Panc1 (cell line): ENCODE results near the gene EFCC1. TPM values are rescaled to one million over a fixed set of nuclear protein-coding genes. Genes with fewer than 3 reads are reported as not detected.

Experiments used
- ATAC-seq: fragments of 200-7000 bp; cut with Tn5 transposase; 2 replicates; pipeline ENCODE4 v1.9.1; 2020; ENCODE audit warnings: mild to moderate bottlenecking, moderate library complexity
- BruUV-seq: library from RNA; stranded (reverse); fragments of 400-500 nt; replicated peaks from 2 replicates; lab custom pipeline; 2021; lab: Mats Ljungman, UMichigan
- CTCF ChIA-PET: fragments of 300-600 bp; sonication (Branson Sonifier 250); formaldehyde crosslinking; loops from one replicate; lab custom pipeline; 2022; ENCODE audit warnings: antibody characterized with exemption; lab: Charles Lee
- POLR2A ChIA-PET: fragments of 300-600 bp; sonication (Branson Sonifier 250); formaldehyde crosslinking; loops from one replicate; lab custom pipeline; 2022; ENCODE audit warnings: antibody characterized with exemption; lab: Charles Lee
- DNase-seq: peaks from one replicate; pipeline ENCODE4 v3.0.0-alpha.2; 2010; ENCODE audit warnings: low read depth, low spot score
- H3K27ac ChIP-seq: 2 replicates; pipeline ENCODE4 v1.5.1; 2011; ENCODE audit warnings: mild to moderate bottlenecking, low read length, inconsistent platforms
- H3K27me3 ChIP-seq: fragments of 200-500 bp; sonication (Bioruptor generic); 2 replicates; pipeline ENCODE4 v1.6.0; 2014; ENCODE audit warnings: low read length, inconsistent platforms; ENCODE audit not compliant: control insufficient read depth, insufficient read depth
- H3K36me3 ChIP-seq: fragments of 200-500 bp; sonication (Bioruptor generic); 2 replicates; pipeline ENCODE4 v1.5.1; 2014; ENCODE audit warnings: inconsistent platforms, mild to moderate bottlenecking, low read length, moderate library complexity; ENCODE audit not compliant: control insufficient read depth, insufficient read depth
- H3K4me1 ChIP-seq: 2 replicates; pipeline ENCODE4 v1.5.1; 2011; ENCODE audit warnings: inconsistent platforms, mild to moderate bottlenecking, low read length, moderate library complexity; ENCODE audit not compliant: control insufficient read depth, insufficient read depth
- H3K4me3 ChIP-seq, 2 experiments: 2 replicates each; pipeline ENCODE4 v1.5.1; 2011 to 2012; ENCODE audit warnings: low read depth in 2 of 2, low read length in 2 of 2, mild to moderate bottlenecking in 2 of 2, inconsistent platforms in 1 of 2, moderate library complexity in 1 of 2
- H3K9me3 ChIP-seq: fragments of 200-500 bp; sonication (Bioruptor generic); 2 replicates; pipeline ENCODE4 v1.5.1; 2014; ENCODE audit warnings: low read depth, mild to moderate bottlenecking, inconsistent platforms, low read length, moderate library complexity; ENCODE audit not compliant: control insufficient read depth, insufficient read depth
- CTCF ChIP-seq: fragments of 450-650 bp; IDR thresholded peaks from 2 replicates; pipeline ENCODE4 v1.5.1; 2017; ENCODE audit warnings: mild to moderate bottlenecking
- POLR2AphosphoS5 ChIP-seq: IDR thresholded peaks from 2 replicates; pipeline ENCODE4 v1.6.1; 2012; ENCODE audit warnings: mild to moderate bottlenecking, low read depth, low read length, moderate library complexity
- REST ChIP-seq, 2 experiments: IDR thresholded peaks; 2 replicates each; pipeline ENCODE4 v1.6.1; 2011 to 2012; ENCODE audit warnings: low read depth in 2 of 2, control low read depth in 1 of 2, low read length in 1 of 2, mild to moderate bottlenecking in 1 of 2, moderate library complexity in 1 of 2; ENCODE audit not compliant: insufficient read depth in 1 of 2
- SIN3A ChIP-seq: IDR thresholded peaks from 2 replicates; pipeline ENCODE4 v1.6.1; 2012; ENCODE audit warnings: low read depth, mild to moderate bottlenecking, low read length, moderate library complexity, borderline replicate concordance; ENCODE audit not compliant: insufficient read depth
- TCF7L2 ChIP-seq: IDR thresholded peaks from 2 replicates; pipeline ENCODE4 v1.6.1; 2011; ENCODE audit warnings: mild to moderate bottlenecking, low read depth, low read length, inconsistent platforms
- in situ Hi-C: cut with HindIII; loops from 2 replicates; pipeline ENCODE4 v1.10.0; 2016; ENCODE audit warnings: low sequenced_read_pairs, low pct_unique_long_range_greater_than_20kb
- intact Hi-C: fragments of 100-400 bp; cut with micrococcal nuclease; formaldehyde crosslinking; loops from one replicate; pipeline ENCODE4 v1.10.0; 2022; ENCODE audit not compliant: unreplicated experiment
- total RNA-seq: library from RNA; stranded (reverse); gene quantifications from one replicate; pipeline ENCODE4 v1.2.1, GENCODE V29; 2021; ENCODE audit not compliant: unreplicated experiment

Gene EFCC1
- total RNA-seq, 1 experiment from 2014 or later, result 0.15 TPM

GRCh38 chr3:129021140-129021551, 20.0 kb downstream of the EFCC1 start:
- Histone ChIP-seq H3K27me3 (no peaks in the 10 kb centered on the region), H3K9me3 (no peaks in the 10 kb centered on the region), H3K27ac (no peak overlapping the region), H3K4me1 (peaks cover 8% of the 10 kb centered on the region), H3K4me3 (no peak overlapping the region), H3K36me3 (no peaks in the 10 kb centered on the region)
- no TSS peak for BruUV-seq
- DNase-seq (no peak), ATAC-seq (no peak)
- ChIA-PET POLR2A (no interaction called here), CTCF (interaction anchor here (1.2 kb wide), 1 partner anchor 32 kb away, joined by 4 read pairs; no protein-coding TSS in a partner anchor)
- TF ChIP-seq REST (IDR thresholded peaks at IDR 0.05; ENCODE audit: insufficient read depth in 1 of 2, low read depth in 2 of 2, low read length in 1 of 2) (no peak), CTCF (no peak), SIN3A (no peak), TCF7L2 (no peak), POLR2AphosphoS5 (no peak)
- in situ Hi-C loops, result no loop called here
- intact Hi-C loops, result loop anchor here (10.0 kb wide), 1 partner anchor 224 kb away; the partner anchor contains the start of gene COPG1

GRCh38 chr3:129022114-129023007, 21.3 kb downstream of the EFCC1 start:
- Histone ChIP-seq H3K27me3 (no peaks in the 10 kb centered on the region), H3K27ac (no peak overlapping the region), H3K4me3 (no peak overlapping the region), H3K9me3 (no peaks in the 10 kb centered on the region), H3K36me3 (no peaks in the 10 kb centered on the region), H3K4me1 (peaks cover 14% of the 10 kb centered on the region)
- intact Hi-C loops, result loop anchor here (10.0 kb wide), 1 partner anchor 222 kb away; the partner anchor contains the start of gene COPG1
- no TSS peak for BruUV-seq
- DNase-seq (no peak), ATAC-seq (no peak)
- TF ChIP-seq SIN3A, result no peak
- no peak for TF ChIP-seq REST (IDR thresholded peaks at IDR 0.05; ENCODE audit: insufficient read depth in 1 of 2, low read depth in 2 of 2, low read length in 1 of 2)
- TF ChIP-seq TCF7L2, result no peak
- CTCF ChIA-PET, result no interaction called here
- POLR2A ChIA-PET, result no interaction called here
- in situ Hi-C loops, result no loop called here
